Erythroblast (primary cell): ENCODE data around the gene KCNMA1.

Experiments used
- DNase-seq, 2 experiments: peaks; one replicate each; lab custom pipeline; 2025; lab: John Stamatoyannopoulos, UW
- GATA1 ChIP-seq: IDR thresholded peaks from 2 replicates; pipeline ENCODE4 v1.6.1; 2011; ENCODE audit warnings: low read depth, mild to moderate bottlenecking, control low read depth, low read length, moderate library complexity
- POLR2A ChIP-seq: IDR thresholded peaks from 2 replicates; pipeline ENCODE4 v1.6.1; 2011; ENCODE audit warnings: mild to moderate bottlenecking, low read length

Gene KCNMA1

GRCh38 chr10:76921383-76922010, 716.1 kb downstream of the KCNMA1 start:
- DNase-seq = no peak

GRCh38 chr10:76920581-76920980, 717.0 kb downstream of the KCNMA1 start:
- no peak for TF ChIP-seq POLR2A
- TF ChIP-seq GATA1 = no peak
- DNase-seq = no peak

More at GRCh38 chr10:76921383-76922010, 716.1 kb downstream of the KCNMA1 start:
- no peak for TF ChIP-seq GATA1
- TF ChIP-seq POLR2A = no peak

GRCh38 chr10:76918106-76918505, 719.5 kb downstream of the KCNMA1 start:
- TF ChIP-seq GATA1 = no peak
- TF ChIP-seq POLR2A = no peak
- no peak for DNase-seq

- no peak for DNase-seq
- no peak for TF ChIP-seq POLR2A
- no peak for TF ChIP-seq GATA1
These were observed 720.5 kb downstream of the KCNMA1 start for GRCh38 chr10:76917071-76917470.

- TF ChIP-seq POLR2A (no peak), GATA1 (no peak)
- no peak for DNase-seq
These were observed 721.1 kb downstream of the KCNMA1 start for GRCh38 chr10:76916536-76916935.

GRCh38 chr10:76915316-76915715, 722.3 kb downstream of the KCNMA1 start:
- no peak for DNase-seq
- TF ChIP-seq GATA1 = no peak
- no peak for TF ChIP-seq POLR2A

GRCh38 chr10:76911184-76911583, 726.4 kb downstream of the KCNMA1 start:
- DNase-seq = no peak
- TF ChIP-seq GATA1 (no peak), POLR2A (no peak)

GRCh38 chr10:76910184-76910962, 727.2 kb downstream of the KCNMA1 start:
- no peak for DNase-seq
- TF ChIP-seq GATA1 (no peak), POLR2A (no peak)

GRCh38 chr10:76906256-76906655, 731.4 kb downstream of the KCNMA1 start:
- TF ChIP-seq POLR2A = no peak
- no peak for TF ChIP-seq GATA1
- no peak for DNase-seq

- TF ChIP-seq POLR2A (no peak), GATA1 (no peak)
- DNase-seq = no peak
These were observed 732.4 kb downstream of the KCNMA1 start for GRCh38 chr10:76905251-76905650.

- no peak for TF ChIP-seq POLR2A
- no peak for TF ChIP-seq GATA1
- DNase-seq = no peak
These were observed 734.1 kb downstream of the KCNMA1 start for GRCh38 chr10:76903387-76903945.

GRCh38 chr10:76902949-76903348, 734.7 kb downstream of the KCNMA1 start:
- TF ChIP-seq POLR2A = no peak
- no peak for TF ChIP-seq GATA1
- DNase-seq = peak in 1 of 2 experiments; percentile 7

GRCh38 chr10:76901701-76902100, 735.9 kb downstream of the KCNMA1 start:
- no peak for TF ChIP-seq GATA1
- no peak for TF ChIP-seq POLR2A
- DNase-seq = no peak

- TF ChIP-seq GATA1 (no peak), POLR2A (no peak)
- no peak for DNase-seq
These were observed 738.1 kb downstream of the KCNMA1 start for GRCh38 chr10:76899490-76899889.
